Measurements from ENCODE around the gene FARS2. TPM values are rescaled to one million over a fixed set of nuclear protein-coding genes. Genes with fewer than 3 reads are reported as not detected.

FARS2 gene
- total and polyA plus RNA-seq, 8 donors: 15.1 to 20.3 (median 17.9) TPM

DNA sequence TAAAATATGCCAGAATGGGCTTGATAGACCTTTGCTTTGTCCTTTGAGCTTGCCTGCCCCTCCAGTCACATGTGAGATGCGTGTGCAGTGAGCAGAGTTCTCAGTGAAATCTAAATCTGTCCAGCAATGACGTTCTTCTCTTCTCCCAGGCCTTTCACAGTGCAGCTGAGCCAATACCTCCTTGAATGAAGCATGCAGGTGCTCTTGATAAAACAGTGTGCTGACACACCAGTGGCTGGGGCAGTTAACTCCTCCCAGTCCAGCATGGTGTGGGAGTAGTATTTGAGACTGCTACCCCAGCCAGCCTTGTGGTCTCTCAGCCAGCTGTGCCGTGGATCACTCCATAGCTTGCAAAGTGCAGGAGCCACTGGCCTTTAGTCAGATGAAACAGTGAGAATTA lies 240.5 kb downstream of the FARS2 start:
- Histone ChIP-seq H3K4me3 (no peak overlapping the region), H3K27me3 (no peaks in the 10 kb centered on the region), H3K36me3 (no peaks in the 10 kb centered on the region), H3K9me3 (no peaks in the 10 kb centered on the region), H3K27ac (no peak overlapping the region), H3K4me1 (no peaks in the 10 kb centered on the region)
- ATAC-seq (peak; percentile 34), DNase-seq (peak in 1 of 4 donors; percentile 14)
- TF ChIP-seq, protein P1, sequence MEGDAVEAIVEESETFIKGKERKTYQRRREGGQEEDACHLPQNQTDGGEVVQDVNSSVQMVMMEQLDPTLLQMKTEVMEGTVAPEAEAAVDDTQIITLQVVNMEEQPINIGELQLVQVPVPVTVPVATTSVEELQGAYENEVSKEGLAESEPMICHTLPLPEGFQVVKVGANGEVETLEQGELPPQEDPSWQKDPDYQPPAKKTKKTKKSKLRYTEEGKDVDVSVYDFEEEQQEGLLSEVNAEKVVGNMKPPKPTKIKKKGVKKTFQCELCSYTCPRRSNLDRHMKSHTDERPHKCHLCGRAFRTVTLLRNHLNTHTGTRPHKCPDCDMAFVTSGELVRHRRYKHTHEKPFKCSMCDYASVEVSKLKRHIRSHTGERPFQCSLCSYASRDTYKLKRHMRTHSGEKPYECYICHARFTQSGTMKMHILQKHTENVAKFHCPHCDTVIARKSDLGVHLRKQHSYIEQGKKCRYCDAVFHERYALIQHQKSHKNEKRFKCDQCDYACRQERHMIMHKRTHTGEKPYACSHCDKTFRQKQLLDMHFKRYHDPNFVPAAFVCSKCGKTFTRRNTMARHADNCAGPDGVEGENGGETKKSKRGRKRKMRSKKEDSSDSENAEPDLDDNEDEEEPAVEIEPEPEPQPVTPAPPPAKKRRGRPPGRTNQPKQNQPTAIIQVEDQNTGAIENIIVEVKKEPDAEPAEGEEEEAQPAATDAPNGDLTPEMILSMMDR (IDR thresholded peaks at IDR 0.05): no peak
- intact Hi-C loops (cut with DNase I): no loop called here

GRCh38 chr6:5504078-5504477 lies 242.8 kb downstream of the FARS2 start:
- Histone ChIP-seq H3K27ac (no peak overlapping the region), H3K4me1 (no peaks in the 10 kb centered on the region), H3K27me3 (no peaks in the 10 kb centered on the region), H3K4me3 (no peak overlapping the region), H3K9me3 (no peaks in the 10 kb centered on the region), H3K36me3 (no peaks in the 10 kb centered on the region)
- intact Hi-C loops (cut with DNase I): no loop called here
- ATAC-seq: no peak
- TF ChIP-seq, protein P1 (IDR thresholded peaks at IDR 0.05): no peak
- no peak for DNase-seq

GRCh38 chr6:5506149-5506548 lies 244.8 kb downstream of the FARS2 start:
- Histone ChIP-seq H3K4me1 (no peaks in the 10 kb centered on the region), H3K27ac (no peak overlapping the region), H3K27me3 (no peaks in the 10 kb centered on the region), H3K4me3 (no peak overlapping the region), H3K36me3 (no peaks in the 10 kb centered on the region), H3K9me3 (no peaks in the 10 kb centered on the region)
- TF ChIP-seq, protein P1 (IDR thresholded peaks at IDR 0.05): no peak
- no peak for DNase-seq
- intact Hi-C loops (cut with DNase I): no loop called here
- no peak for ATAC-seq

DNA sequence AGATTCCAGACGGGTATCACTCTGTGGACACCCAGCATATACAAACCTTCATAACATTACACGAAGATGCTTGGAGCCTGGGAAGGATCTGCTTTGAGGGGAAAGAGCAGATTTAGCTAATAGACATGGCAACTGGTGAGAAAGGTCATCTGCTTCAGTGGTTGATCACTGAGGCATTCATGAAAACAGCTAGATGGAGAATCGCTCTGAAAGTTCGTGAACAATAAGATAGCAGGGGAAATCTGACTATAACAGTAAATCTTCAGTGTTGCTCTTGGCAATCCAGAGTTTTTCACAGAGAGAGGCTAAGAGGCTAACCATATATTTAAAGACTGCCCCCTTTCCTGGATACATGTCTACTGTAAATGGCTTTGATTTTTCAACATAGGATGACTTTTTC lies 245.3 kb downstream of the FARS2 start:
- ATAC-seq (no peak), DNase-seq (no peak)
- Histone ChIP-seq H3K36me3 (no peaks in the 10 kb centered on the region), H3K27ac (no peak overlapping the region), H3K4me1 (no peaks in the 10 kb centered on the region), H3K4me3 (no peak overlapping the region), H3K9me3 (no peaks in the 10 kb centered on the region), H3K27me3 (no peaks in the 10 kb centered on the region)
- intact Hi-C loops (cut with DNase I): no loop called here
- TF ChIP-seq, protein P1 (IDR thresholded peaks at IDR 0.05): no peak

DNA sequence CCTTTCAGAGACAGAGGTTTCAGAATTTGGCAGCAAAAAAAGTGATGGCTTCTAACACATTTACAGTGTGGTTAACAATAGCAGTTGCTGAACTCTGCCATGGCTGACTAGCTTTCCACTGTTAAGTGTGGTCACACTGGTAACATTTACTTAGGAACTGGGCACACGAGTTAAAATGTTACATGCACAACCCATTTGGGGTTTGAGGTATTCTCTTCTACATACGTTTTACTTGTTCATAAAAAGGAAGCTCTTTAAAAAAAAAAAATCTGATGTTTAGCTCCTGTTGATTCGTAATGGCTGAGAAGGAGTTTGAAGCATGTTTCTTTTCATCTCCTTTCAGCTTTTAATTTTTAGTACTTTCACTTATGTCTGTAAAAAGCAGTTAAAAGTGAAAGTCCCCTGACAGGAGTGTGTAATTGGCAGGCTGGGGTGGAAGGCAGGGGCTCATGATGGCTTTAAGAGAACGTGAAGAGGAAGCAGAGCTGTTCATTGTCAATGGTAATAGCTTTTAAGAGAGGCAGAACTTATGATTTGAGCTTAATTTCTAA lies 245.9 kb downstream of the FARS2 start:
- no peak overlapping the region for H3K27ac ChIP-seq
- no peak for ATAC-seq
- H3K27me3 ChIP-seq: no peaks in the 10 kb centered on the region
- H3K4me3 ChIP-seq: no peak overlapping the region
- H3K4me1 ChIP-seq: no peaks in the 10 kb centered on the region
- no peaks in the 10 kb centered on the region for H3K36me3 ChIP-seq
- DNase-seq: no peak
- H3K9me3 ChIP-seq: no peaks in the 10 kb centered on the region
- TF ChIP-seq, protein P1 (IDR thresholded peaks at IDR 0.05): no peak
- intact Hi-C loops (cut with DNase I): no loop called here
